GM23248 (cell line): ENCODE data around the gene KIAA1614.

Source experiments
- EZH2 ChIP-seq: fragments of 200-600 bp; sonication (generic); IDR thresholded peaks from 2 replicates; pipeline ENCODE4 v1.6.1; 2018; ENCODE audit warnings: antibody characterized with exemption, mild to moderate bottlenecking; ENCODE audit not compliant: insufficient read depth, poor library complexity, severe bottlenecking
- EZH2phosphoT487 ChIP-seq: fragments of 200-600 bp; sonication (generic); IDR thresholded peaks from 2 replicates; pipeline ENCODE4 v1.6.1; 2018; ENCODE audit warnings: antibody characterized with exemption, moderate library complexity, mild to moderate bottlenecking, low read depth; ENCODE audit not compliant: insufficient read depth

GRCh38 chr1:180954005-180954800 lies 41.5 kb downstream of the KIAA1614 start:
- TF ChIP-seq EZH2phosphoT487, result no peak
- no peak for TF ChIP-seq EZH2
